Activated T-cell treated with anti-CD3 and anti-CD28 coated beads, Interleukin-2, amount 50 U/mL, for 72 hours (primary cell): ENCODE results near the gene EBF3. TPM values are rescaled to one million over a fixed set of nuclear protein-coding genes. Genes with fewer than 3 reads are reported as not detected.

Experiments used
- ATAC-seq, 2 donors: fragments of 150-1000 bp; cut with Tn5 transposase; replicated peaks in 1 of 2; 2 replicates each; pipeline ENCODE4 v1.10.0; 2021; ENCODE audit warnings: moderate library complexity in 2 of 2, mild to moderate bottlenecking in 1 of 2
- DNase-seq, 2 donors: peaks; one replicate each; pipeline ENCODE4 v3.0.0; 2021 to 2022; ENCODE audit warnings: mixed read lengths in 1 of 2
- H3K27ac Mint-ChIP-seq: one replicate; pipeline ENCODE4 v1.8.0; 2022; ENCODE audit warnings: mild to moderate bottlenecking, moderate library complexity, mixed read lengths
- H3K27me3 Mint-ChIP-seq: one replicate; pipeline ENCODE4 v1.8.0; 2022; ENCODE audit warnings: low read depth, mixed read lengths
- H3K36me3 Mint-ChIP-seq, 2 donors: one replicate each; pipeline ENCODE4 v1.8.0; 2022; ENCODE audit warnings: mixed read lengths in 2 of 2, mild to moderate bottlenecking in 1 of 2; ENCODE audit not compliant: insufficient read depth in 2 of 2
- H3K4me1 Mint-ChIP-seq: one replicate; pipeline ENCODE4 v1.8.0; 2022; ENCODE audit warnings: low read depth, mixed read lengths
- H3K4me3 Mint-ChIP-seq, 2 donors: one replicate each; pipeline ENCODE4 v1.8.0; 2022; ENCODE audit warnings: mild to moderate bottlenecking in 2 of 2, mixed read lengths in 2 of 2, moderate library complexity in 2 of 2
- H3K9me3 Mint-ChIP-seq, 2 donors: one replicate each; pipeline ENCODE4 v1.8.0; 2022; ENCODE audit warnings: mixed read lengths in 2 of 2
- total RNA-seq, 2 donors: library from RNA; stranded (reverse); gene quantifications; one replicate each; pipeline ENCODE4 v1.2.3, GENCODE V29; 2022

The EBF3 gene
- total RNA-seq, 2 donors from 2014 or later = not detected

- H3K4me3 Mint-ChIP-seq = no peak overlapping the region
Measured at GRCh38 chr10:129869596-129870473, 94.2 kb downstream of the EBF3 start.

GRCh38 chr10:129868449-129869035 lies 95.5 kb downstream of the EBF3 start:
- Mint-ChIP-seq H3K27ac (no peak overlapping the region), H3K9me3 (no peaks in the 10 kb centered on the region), H3K4me3 (no peak overlapping the region), H3K4me1 (no peaks in the 10 kb centered on the region), H3K36me3 (no peaks in the 10 kb centered on the region), H3K27me3 (no peaks in the 10 kb centered on the region)
- ATAC-seq (no peak), DNase-seq (no peak)

More at GRCh38 chr10:129869596-129870473, 94.2 kb downstream of the EBF3 start:
- DNase-seq = no peak
- H3K27ac Mint-ChIP-seq = no peak overlapping the region
- H3K9me3 Mint-ChIP-seq = no peaks in the 10 kb centered on the region
- H3K27me3 Mint-ChIP-seq = no peaks in the 10 kb centered on the region
- H3K36me3 Mint-ChIP-seq = no peaks in the 10 kb centered on the region
- no peak for ATAC-seq
- no peaks in the 10 kb centered on the region for H3K4me1 Mint-ChIP-seq

- H3K27ac Mint-ChIP-seq = no peak overlapping the region
- DNase-seq (no peak), ATAC-seq (no peak)
- H3K9me3 Mint-ChIP-seq = no peaks in the 10 kb centered on the region
- no peaks in the 10 kb centered on the region for H3K36me3 Mint-ChIP-seq
- H3K4me1 Mint-ChIP-seq = no peaks in the 10 kb centered on the region
- H3K27me3 Mint-ChIP-seq = no peaks in the 10 kb centered on the region
- no peak overlapping the region for H3K4me3 Mint-ChIP-seq
Measured at GRCh38 chr10:129867631-129868179, 96.4 kb downstream of the EBF3 start.

- ATAC-seq (no peak), DNase-seq (no peak)
- Mint-ChIP-seq H3K27ac (no peak overlapping the region), H3K4me1 (no peaks in the 10 kb centered on the region), H3K27me3 (no peaks in the 10 kb centered on the region), H3K9me3 (no peaks in the 10 kb centered on the region), H3K4me3 (no peak overlapping the region), H3K36me3 (no peaks in the 10 kb centered on the region)
Measured at GRCh38 chr10:129866894-129867293, 97.2 kb downstream of the EBF3 start.

GRCh38 chr10:129865960-129866359 lies 98.1 kb downstream of the EBF3 start:
- DNase-seq = no peak
- H3K27me3 Mint-ChIP-seq = no peaks in the 10 kb centered on the region
- no peak for ATAC-seq
- H3K36me3 Mint-ChIP-seq = no peaks in the 10 kb centered on the region
- H3K27ac Mint-ChIP-seq = no peak overlapping the region
- no peaks in the 10 kb centered on the region for H3K4me1 Mint-ChIP-seq
- no peak overlapping the region for H3K4me3 Mint-ChIP-seq
- no peaks in the 10 kb centered on the region for H3K9me3 Mint-ChIP-seq

- Mint-ChIP-seq H3K27ac (no peak overlapping the region), H3K36me3 (no peaks in the 10 kb centered on the region)
- ATAC-seq = no peak
Measured at GRCh38 chr10:129865413-129865812, 98.7 kb downstream of the EBF3 start.

GRCh38 chr10:129864601-129865126 lies 99.4 kb downstream of the EBF3 start:
- H3K36me3 Mint-ChIP-seq = no peaks in the 10 kb centered on the region
- ATAC-seq (no peak), DNase-seq (no peak)
- no peaks in the 10 kb centered on the region for H3K4me1 Mint-ChIP-seq
- H3K27me3 Mint-ChIP-seq = no peaks in the 10 kb centered on the region
- no peak overlapping the region for H3K4me3 Mint-ChIP-seq
- H3K27ac Mint-ChIP-seq = no peak overlapping the region
- no peaks in the 10 kb centered on the region for H3K9me3 Mint-ChIP-seq

More at GRCh38 chr10:129865413-129865812, 98.7 kb downstream of the EBF3 start:
- H3K9me3 Mint-ChIP-seq = no peaks in the 10 kb centered on the region
- H3K4me1 Mint-ChIP-seq = no peaks in the 10 kb centered on the region
- no peaks in the 10 kb centered on the region for H3K27me3 Mint-ChIP-seq
- no peak overlapping the region for H3K4me3 Mint-ChIP-seq
- no peak for DNase-seq

GRCh38 chr10:129864082-129864481 lies 100.0 kb downstream of the EBF3 start:
- ATAC-seq (no peak), DNase-seq (no peak)
- H3K27me3 Mint-ChIP-seq = no peaks in the 10 kb centered on the region
- no peak overlapping the region for H3K4me3 Mint-ChIP-seq
- H3K9me3 Mint-ChIP-seq = no peaks in the 10 kb centered on the region
- no peak overlapping the region for H3K27ac Mint-ChIP-seq
- H3K36me3 Mint-ChIP-seq = no peaks in the 10 kb centered on the region
- no peaks in the 10 kb centered on the region for H3K4me1 Mint-ChIP-seq

GRCh38 chr10:129863201-129863663 lies 100.8 kb downstream of the EBF3 start:
- no peaks in the 10 kb centered on the region for H3K27me3 Mint-ChIP-seq
- H3K9me3 Mint-ChIP-seq = no peaks in the 10 kb centered on the region
- H3K27ac Mint-ChIP-seq = no peak overlapping the region
- H3K36me3 Mint-ChIP-seq = no peaks in the 10 kb centered on the region
- ATAC-seq = no peak
- H3K4me1 Mint-ChIP-seq = no peaks in the 10 kb centered on the region
- no peak overlapping the region for H3K4me3 Mint-ChIP-seq
- no peak for DNase-seq

- Mint-ChIP-seq H3K4me1 (no peaks in the 10 kb centered on the region), H3K36me3 (no peaks in the 10 kb centered on the region), H3K4me3 (no peak overlapping the region), H3K27me3 (no peaks in the 10 kb centered on the region), H3K27ac (no peak overlapping the region), H3K9me3 (no peaks in the 10 kb centered on the region)
- DNase-seq = no peak
- ATAC-seq = no peak
Measured at GRCh38 chr10:129861776-129862531, 102.1 kb downstream of the EBF3 start.

- H3K4me1 Mint-ChIP-seq = no peaks in the 10 kb centered on the region
- no peak overlapping the region for H3K27ac Mint-ChIP-seq
- H3K36me3 Mint-ChIP-seq = no peaks in the 10 kb centered on the region
- DNase-seq (no peak), ATAC-seq (no peak)
- H3K9me3 Mint-ChIP-seq = no peaks in the 10 kb centered on the region
- H3K4me3 Mint-ChIP-seq = no peak overlapping the region
- H3K27me3 Mint-ChIP-seq = no peaks in the 10 kb centered on the region
Measured at GRCh38 chr10:129860396-129860795, 103.7 kb downstream of the EBF3 start.

GRCh38 chr10:129859536-129859935 lies 104.5 kb downstream of the EBF3 start:
- Mint-ChIP-seq H3K4me1 (no peaks in the 10 kb centered on the region), H3K9me3 (no peaks in the 10 kb centered on the region), H3K36me3 (no peaks in the 10 kb centered on the region), H3K27me3 (no peaks in the 10 kb centered on the region), H3K27ac (no peak overlapping the region), H3K4me3 (no peak overlapping the region)
- no peak for ATAC-seq
- no peak for DNase-seq
